HCT116 (cell line): ENCODE data around the gene ARFRP1. TPM values are rescaled to one million over a fixed set of nuclear protein-coding genes. Genes with fewer than 3 reads are reported as not detected.

Source experiments
- ATAC-seq: fragments of 200-7000 bp; cut with Tn5 transposase; 2 replicates; pipeline ENCODE4 v1.9.1; 2020; ENCODE audit warnings: mild to moderate bottlenecking, moderate library complexity
- BruUV-seq: library from RNA; stranded (reverse); fragments of 400-500 nt; replicated peaks from 2 replicates; lab custom pipeline; 2021; lab: Mats Ljungman, UMichigan
- CTCF ChIA-PET: fragments of 300-600 bp; sonication (Branson Sonifier 250); formaldehyde crosslinking; loops from one replicate; lab custom pipeline; 2021; ENCODE audit warnings: antibody characterized with exemption; lab: Charles Lee
- POLR2A ChIA-PET: fragments of 300-600, 350-600 bp; sonication (Branson Sonifier 250); formaldehyde crosslinking; loops from one replicate; lab custom pipeline; 2021; ENCODE audit warnings: antibody characterized with exemption; lab: Charles Lee
- RAD21 ChIA-PET, 2 experiments: fragments of 300-600 bp; sonication (Branson Sonifier 250); formaldehyde crosslinking; loops; one replicate each; lab custom pipeline; 2023; ENCODE audit warnings: low total read pairs in 2 of 2; ENCODE audit not compliant: uncharacterized antibody in 2 of 2, unreplicated experiment in 2 of 2, low non-redundant PET in 1 of 2; lab: Charles Lee
- DNase-seq: peaks from one replicate; pipeline ENCODE4 v3.0.0-alpha.2; 2010; ENCODE audit warnings: low read depth, low spot score
- H2AFZ ChIP-seq: fragments of 200-600 bp; shearing (Covaris generic), sonication (generic); 2 replicates; pipeline ENCODE4 v1.6.1; 2017; ENCODE audit warnings: low read depth, mixed run types, mixed read lengths, antibody characterized with exemption, low read length; ENCODE audit not compliant: poor library complexity, severe bottlenecking
- H3K27ac ChIP-seq: 2 replicates; pipeline ENCODE4 v1.5.1; 2012; ENCODE audit warnings: low read depth, low read length
- H3K27me3 ChIP-seq: fragments of 200-600 bp; sonication (generic); 2 replicates; pipeline ENCODE4 v1.6.1; 2016; ENCODE audit warnings: mixed run types, low read length, mixed read lengths; ENCODE audit not compliant: insufficient read depth
- H3K36me3 ChIP-seq, 2 experiments: fragments of 200-500 bp in 1 of 2; fragments of 200-600 bp in 1 of 2; sonication (Bioruptor generic) in 1 of 2; sonication (generic) in 1 of 2; 2 replicates each; pipeline versions ENCODE4 v1.5.1 to v1.6.1; 2014 to 2016; ENCODE audit warnings: low read length in 2 of 2, inconsistent platforms in 1 of 2, mixed read lengths in 1 of 2, mixed run types in 1 of 2; ENCODE audit not compliant: insufficient read depth in 2 of 2, control insufficient read depth in 1 of 2
- H3K4me1 ChIP-seq, 2 experiments: fragments of 200-600 bp in 1 of 2; sonication (generic) in 1 of 2; 2 replicates each; pipeline versions ENCODE4 v1.5.1 to v1.6.1; 2012 to 2017; ENCODE audit warnings: low read length in 2 of 2, inconsistent platforms in 1 of 2, mild to moderate bottlenecking in 1 of 2, mixed read lengths in 1 of 2, mixed run types in 1 of 2, moderate library complexity in 1 of 2; ENCODE audit not compliant: insufficient read depth in 2 of 2, control insufficient read depth in 1 of 2
- H3K4me2 ChIP-seq: fragments of 200-600 bp; sonication (generic); 2 replicates; pipeline ENCODE4 v1.6.1; 2017; ENCODE audit warnings: mixed run types, low read length, mixed read lengths
- H3K4me3 ChIP-seq, 2 experiments: fragments of 200-600 bp in 1 of 2; sonication (generic) in 1 of 2; replicated peaks in 1 of 2; 2 replicates each; pipeline ENCODE4 v1.5.1; 2011 to 2016; ENCODE audit warnings: low read length in 2 of 2, control low read depth in 1 of 2, low read depth in 1 of 2, mild to moderate bottlenecking in 1 of 2, mixed read lengths in 1 of 2, mixed run types in 1 of 2
- H3K79me2 ChIP-seq: fragments of 200-600 bp; sonication (generic); 2 replicates; pipeline ENCODE4 v1.6.1; 2017; ENCODE audit warnings: mild to moderate bottlenecking, mixed run types, low read length, moderate library complexity, mixed read lengths; ENCODE audit not compliant: insufficient read depth
- H3K9ac ChIP-seq: fragments of 200-600 bp; sonication (generic); 2 replicates; pipeline ENCODE4 v1.6.1; 2016; ENCODE audit warnings: low read length, mixed read lengths
- H3K9me2 ChIP-seq: fragments of 200-600 bp; sonication (generic), shearing (Covaris generic); 2 replicates; pipeline ENCODE4 v1.6.1; 2017; ENCODE audit warnings: mixed run types, mild to moderate bottlenecking, moderate library complexity; ENCODE audit not compliant: insufficient read depth
- H3K9me3 ChIP-seq, 2 experiments: fragments of 200-500 bp in 1 of 2; fragments of 200-600 bp in 1 of 2; sonication (Bioruptor generic) in 1 of 2; sonication (generic) in 1 of 2; 2 replicates each; pipeline ENCODE4 v1.6.1; 2014 to 2017; ENCODE audit warnings: low read length in 2 of 2, mixed read lengths in 2 of 2, inconsistent platforms in 1 of 2, low read depth in 1 of 2, mild to moderate bottlenecking in 1 of 2, mixed run types in 1 of 2, moderate library complexity in 1 of 2; ENCODE audit not compliant: control insufficient read depth in 1 of 2, insufficient read depth in 1 of 2
- H4K20me1 ChIP-seq: fragments of 200-600 bp; sonication (generic), shearing (Covaris generic); 2 replicates; pipeline ENCODE4 v1.6.1; 2017; ENCODE audit warnings: mixed run types, mild to moderate bottlenecking, moderate library complexity; ENCODE audit not compliant: insufficient read depth
- CBX3 ChIP-seq: IDR thresholded peaks from 2 replicates; pipeline ENCODE4 v1.6.1; 2012; ENCODE audit warnings: low read depth
- CEBPB ChIP-seq: IDR thresholded peaks from 2 replicates; pipeline ENCODE4 v1.6.1; 2012; ENCODE audit warnings: low read depth
- EGR1 ChIP-seq: IDR thresholded peaks from 2 replicates; pipeline ENCODE4 v1.6.1; 2012; ENCODE audit warnings: low read depth
- ELF1 ChIP-seq: IDR thresholded peaks from 2 replicates; pipeline ENCODE4 v1.6.1; 2012; ENCODE audit warnings: low read depth, borderline replicate concordance
- EZH2phosphoT487 ChIP-seq: fragments of 200-600 bp; IDR thresholded peaks from 2 replicates; pipeline ENCODE4 v1.6.1; 2018; ENCODE audit warnings: antibody characterized with exemption, borderline replicate concordance
- FOSL1 ChIP-seq: IDR thresholded peaks from 2 replicates; pipeline ENCODE4 v1.6.1; 2012; ENCODE audit warnings: low read depth
- POLR2A ChIP-seq: IDR thresholded peaks from 2 replicates; pipeline ENCODE4 v1.7.0; 2011; ENCODE audit warnings: borderline replicate concordance; ENCODE audit not compliant: insufficient read depth, insufficient read length; ENCODE audit errors: extremely low read depth
- POLR2AphosphoS5 ChIP-seq: IDR thresholded peaks from 2 replicates; pipeline ENCODE4 v1.6.1; 2011; ENCODE audit warnings: mild to moderate bottlenecking, low read depth, low read length, moderate library complexity
- RAD21 ChIP-seq: IDR thresholded peaks from 2 replicates; pipeline ENCODE4 v1.6.1; 2012; ENCODE audit warnings: low read depth, mild to moderate bottlenecking
- SP1 ChIP-seq: IDR thresholded peaks from 2 replicates; pipeline ENCODE4 v1.6.1; 2012; ENCODE audit warnings: low read depth
- SRF ChIP-seq: IDR thresholded peaks from 2 replicates; pipeline ENCODE4 v1.6.1; 2012; ENCODE audit warnings: low read depth
- TCF7L2 ChIP-seq: IDR thresholded peaks from 2 replicates; pipeline ENCODE4 v1.7.0; 2011; ENCODE audit warnings: borderline replicate concordance, inconsistent platforms; ENCODE audit not compliant: insufficient read depth, insufficient read length; ENCODE audit errors: extremely low read depth
- YY1 ChIP-seq: IDR thresholded peaks from 2 replicates; pipeline ENCODE4 v1.6.1; 2011; ENCODE audit warnings: low read length, low read depth, moderate library complexity, mild to moderate bottlenecking; ENCODE audit not compliant: insufficient replicate concordance; ENCODE audit errors: extremely low read depth
- ZNF274 ChIP-seq: fragments of 200-500 bp; sonication (Bioruptor generic); IDR thresholded peaks from 2 replicates; pipeline ENCODE4 v1.6.1; 2014; ENCODE audit warnings: mild to moderate bottlenecking, low read depth, low read length, inconsistent platforms
- intact Hi-C: fragments of 100-400 bp; cut with micrococcal nuclease; formaldehyde crosslinking; loops from 2 replicates; pipeline ENCODE4 v1.10.0; 2022
- total RNA-seq: library from RNA; stranded (reverse); gene quantifications from one replicate; pipeline ENCODE4 v1.2.1, GENCODE V29; 2021; ENCODE audit not compliant: unreplicated experiment
- TF ChIP-seq, protein P1 (sequence below): IDR thresholded peaks from 2 replicates; pipeline ENCODE4 v1.6.1; 2012
- TF ChIP-seq, protein P2 (sequence below): IDR thresholded peaks from 2 replicates; pipeline ENCODE4 v1.6.1; 2012; ENCODE audit warnings: low read depth
- TF ChIP-seq, protein P3 (sequence below), 3 experiments: fragments of 200-600 bp in 1 of 3; sonication (generic) in 1 of 3; IDR thresholded peaks in 2 of 3; conservative IDR thresholded peaks in 1 of 3; 2 replicates each; pipeline ENCODE4 v1.5.1; 2012 to 2017; ENCODE audit warnings: low read depth in 2 of 3, low read length in 2 of 3, antibody characterized with exemption in 1 of 3, borderline replicate concordance in 1 of 3, control low read depth in 1 of 3, mild to moderate bottlenecking in 1 of 3, mixed read lengths in 1 of 3, mixed run types in 1 of 3, moderate library complexity in 1 of 3; ENCODE audit not compliant: insufficient read depth in 1 of 3

Gene ARFRP1
- total RNA-seq, 1 experiment from 2014 or later = 53.7 TPM

DNA sequence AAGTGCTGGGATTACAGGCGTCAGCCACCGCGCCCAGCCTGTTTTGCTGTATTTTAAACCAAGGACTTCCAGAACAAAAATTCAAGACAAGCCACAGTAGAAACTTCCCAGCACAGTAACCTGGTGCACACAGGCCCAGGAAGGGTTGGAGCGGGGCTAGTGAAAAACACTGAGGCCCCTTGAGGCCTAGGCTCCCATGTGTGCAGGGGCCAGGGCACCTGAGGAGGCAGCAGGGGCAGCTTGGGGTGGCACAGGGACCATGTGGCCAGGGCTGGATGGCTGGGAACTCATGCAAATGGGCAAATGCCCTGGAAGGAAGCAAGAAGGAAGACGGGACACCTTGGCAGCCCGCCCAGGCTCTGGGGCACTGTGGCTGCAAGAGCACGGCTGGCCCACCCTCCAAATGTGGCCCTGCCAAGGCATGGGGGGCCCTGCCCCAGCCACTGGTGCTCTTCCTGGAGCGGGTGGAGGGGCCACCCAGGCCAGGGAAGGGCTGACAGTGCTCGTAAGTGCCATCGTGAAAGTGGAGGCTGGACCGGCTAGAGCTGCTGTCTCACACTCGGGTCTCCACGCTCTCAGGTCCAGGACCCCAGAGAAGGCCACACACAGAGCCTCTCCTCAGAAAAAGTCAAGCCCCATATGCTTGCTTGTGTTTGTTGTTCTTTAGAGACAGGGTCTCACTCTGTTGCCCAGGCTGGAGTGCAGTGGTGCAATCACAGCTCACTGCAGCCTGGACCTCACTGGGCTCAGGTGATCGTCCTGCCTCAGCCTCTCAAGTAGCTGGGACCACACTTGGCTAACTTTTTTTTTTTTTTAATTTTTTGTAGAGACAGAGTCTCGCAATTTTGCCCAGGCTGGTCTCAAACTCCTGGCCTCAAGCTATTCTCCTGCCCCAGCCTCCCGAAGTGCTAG, 42.1 kb upstream of the ARFRP1 start (continued):
- TF ChIP-seq, protein P1, sequence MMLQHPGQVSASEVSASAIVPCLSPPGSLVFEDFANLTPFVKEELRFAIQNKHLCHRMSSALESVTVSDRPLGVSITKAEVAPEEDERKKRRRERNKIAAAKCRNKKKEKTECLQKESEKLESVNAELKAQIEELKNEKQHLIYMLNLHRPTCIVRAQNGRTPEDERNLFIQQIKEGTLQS = no peak

DNA sequence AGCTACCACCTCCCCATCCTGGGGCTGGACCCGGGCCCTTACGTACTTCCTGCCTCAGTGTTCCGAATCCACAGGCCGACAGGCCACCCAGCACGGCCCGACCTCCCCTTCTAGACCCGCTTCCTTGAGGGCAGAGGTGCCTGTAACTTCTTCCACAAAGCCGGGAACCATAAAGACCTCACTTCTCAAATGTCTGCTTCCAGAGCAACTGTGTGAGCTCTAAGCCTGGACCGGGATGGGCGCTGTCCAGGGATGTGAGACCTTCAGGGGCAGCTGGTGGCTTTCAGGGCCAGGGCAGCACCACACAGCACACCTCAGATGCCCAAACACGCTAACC, 41.1 kb upstream of the ARFRP1 start:
- Histone ChIP-seq H2AFZ (no peak overlapping the region), H3K4me2 (no peak overlapping the region), H3K9me2 (no peaks in the 10 kb centered on the region), H3K9ac (no peak overlapping the region), H3K36me3 (no peaks in the 10 kb centered on the region; a peak in 1 of 4 replicates), H3K79me2 (no peaks in the 10 kb centered on the region), H3K4me1 (no peaks in the 10 kb centered on the region), H3K9me3 (no peaks in the 10 kb centered on the region), H3K4me3 (no peak overlapping the region), H3K27ac (no peak overlapping the region), H3K27me3 (no peaks in the 10 kb centered on the region), H4K20me1 (no peaks in the 10 kb centered on the region)
- ChIA-PET RAD21 (no interaction called here), POLR2A (no interaction called here), CTCF (no interaction called here)
- ATAC-seq (no peak), DNase-seq (no peak)
- intact Hi-C loops = no loop called here
- BruUV-seq = no TSS peak
- TF ChIP-seq RAD21 (no peak), CEBPB (no peak), ZNF274 (no peak), EZH2phosphoT487 (no peak), POLR2A (no peak), SRF (no peak), CBX3 (no peak), YY1 (no peak), POLR2AphosphoS5 (no peak), FOSL1 (no peak), TCF7L2 (no peak), EGR1 (no peak), SP1 (no peak), ELF1 (no peak)
- TF ChIP-seq, protein P1 = no peak
- TF ChIP-seq, protein P2, sequence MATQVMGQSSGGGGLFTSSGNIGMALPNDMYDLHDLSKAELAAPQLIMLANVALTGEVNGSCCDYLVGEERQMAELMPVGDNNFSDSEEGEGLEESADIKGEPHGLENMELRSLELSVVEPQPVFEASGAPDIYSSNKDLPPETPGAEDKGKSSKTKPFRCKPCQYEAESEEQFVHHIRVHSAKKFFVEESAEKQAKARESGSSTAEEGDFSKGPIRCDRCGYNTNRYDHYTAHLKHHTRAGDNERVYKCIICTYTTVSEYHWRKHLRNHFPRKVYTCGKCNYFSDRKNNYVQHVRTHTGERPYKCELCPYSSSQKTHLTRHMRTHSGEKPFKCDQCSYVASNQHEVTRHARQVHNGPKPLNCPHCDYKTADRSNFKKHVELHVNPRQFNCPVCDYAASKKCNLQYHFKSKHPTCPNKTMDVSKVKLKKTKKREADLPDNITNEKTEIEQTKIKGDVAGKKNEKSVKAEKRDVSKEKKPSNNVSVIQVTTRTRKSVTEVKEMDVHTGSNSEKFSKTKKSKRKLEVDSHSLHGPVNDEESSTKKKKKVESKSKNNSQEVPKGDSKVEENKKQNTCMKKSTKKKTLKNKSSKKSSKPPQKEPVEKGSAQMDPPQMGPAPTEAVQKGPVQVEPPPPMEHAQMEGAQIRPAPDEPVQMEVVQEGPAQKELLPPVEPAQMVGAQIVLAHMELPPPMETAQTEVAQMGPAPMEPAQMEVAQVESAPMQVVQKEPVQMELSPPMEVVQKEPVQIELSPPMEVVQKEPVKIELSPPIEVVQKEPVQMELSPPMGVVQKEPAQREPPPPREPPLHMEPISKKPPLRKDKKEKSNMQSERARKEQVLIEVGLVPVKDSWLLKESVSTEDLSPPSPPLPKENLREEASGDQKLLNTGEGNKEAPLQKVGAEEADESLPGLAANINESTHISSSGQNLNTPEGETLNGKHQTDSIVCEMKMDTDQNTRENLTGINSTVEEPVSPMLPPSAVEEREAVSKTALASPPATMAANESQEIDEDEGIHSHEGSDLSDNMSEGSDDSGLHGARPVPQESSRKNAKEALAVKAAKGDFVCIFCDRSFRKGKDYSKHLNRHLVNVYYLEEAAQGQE = no peak
- TF ChIP-seq, protein P3, sequence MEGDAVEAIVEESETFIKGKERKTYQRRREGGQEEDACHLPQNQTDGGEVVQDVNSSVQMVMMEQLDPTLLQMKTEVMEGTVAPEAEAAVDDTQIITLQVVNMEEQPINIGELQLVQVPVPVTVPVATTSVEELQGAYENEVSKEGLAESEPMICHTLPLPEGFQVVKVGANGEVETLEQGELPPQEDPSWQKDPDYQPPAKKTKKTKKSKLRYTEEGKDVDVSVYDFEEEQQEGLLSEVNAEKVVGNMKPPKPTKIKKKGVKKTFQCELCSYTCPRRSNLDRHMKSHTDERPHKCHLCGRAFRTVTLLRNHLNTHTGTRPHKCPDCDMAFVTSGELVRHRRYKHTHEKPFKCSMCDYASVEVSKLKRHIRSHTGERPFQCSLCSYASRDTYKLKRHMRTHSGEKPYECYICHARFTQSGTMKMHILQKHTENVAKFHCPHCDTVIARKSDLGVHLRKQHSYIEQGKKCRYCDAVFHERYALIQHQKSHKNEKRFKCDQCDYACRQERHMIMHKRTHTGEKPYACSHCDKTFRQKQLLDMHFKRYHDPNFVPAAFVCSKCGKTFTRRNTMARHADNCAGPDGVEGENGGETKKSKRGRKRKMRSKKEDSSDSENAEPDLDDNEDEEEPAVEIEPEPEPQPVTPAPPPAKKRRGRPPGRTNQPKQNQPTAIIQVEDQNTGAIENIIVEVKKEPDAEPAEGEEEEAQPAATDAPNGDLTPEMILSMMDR (IDR thresholded peaks at IDR 0.05 in 2 of 3, conservative IDR thresholded peaks at IDR 0.05 in 1 of 3; ENCODE audit: borderline replicate concordance in 1 of 3, insufficient read depth in 1 of 3, low read depth in 2 of 3, low read length in 2 of 3) = no peak
